Trophoblast cell (in vitro differentiated cells and primary cell): ENCODE results near the gene COPB2.
"Not testable (repeated sequence)": the region's sequence is repeated elsewhere in the genome, so short reads cannot be mapped to it uniquely, and the experiment has no call there.

Experiments
- DNase-seq, 2 donors: peaks; one replicate each; pipeline ENCODE4 v3.0.0-alpha.2; 2016
- H2AFZ ChIP-seq: 2 replicates; pipeline ENCODE4 v1.6.1; 2013; ENCODE audit warnings: low read length, moderate library complexity, mild to moderate bottlenecking; ENCODE audit not compliant: insufficient read depth, poor library complexity
- H2AK5ac ChIP-seq: 2 replicates; pipeline ENCODE4 v1.6.1; 2013; ENCODE audit warnings: mild to moderate bottlenecking, low read length
- H2BK120ac ChIP-seq: 2 replicates; pipeline ENCODE4 v1.6.1; 2013; ENCODE audit warnings: low read length, mild to moderate bottlenecking, moderate library complexity; ENCODE audit not compliant: insufficient read depth, poor library complexity
- H2BK12ac ChIP-seq: 2 replicates; pipeline ENCODE4 v1.6.1; 2013; ENCODE audit warnings: mild to moderate bottlenecking, low read length, moderate library complexity
- H2BK5ac ChIP-seq: 2 replicates; pipeline ENCODE4 v1.6.1; 2013; ENCODE audit warnings: low read length, low read depth, moderate library complexity, mild to moderate bottlenecking; ENCODE audit not compliant: poor library complexity
- H3K14ac ChIP-seq: 2 replicates; pipeline ENCODE4 v1.6.1; 2013; ENCODE audit warnings: mild to moderate bottlenecking, low read length
- H3K18ac ChIP-seq: 2 replicates; pipeline ENCODE4 v1.6.1; 2013; ENCODE audit warnings: mild to moderate bottlenecking, low read length
- H3K23ac ChIP-seq: 2 replicates; pipeline ENCODE4 v1.6.1; 2013; ENCODE audit warnings: low read length
- H3K27ac ChIP-seq: 2 replicates; pipeline ENCODE4 v1.5.1; 2013; ENCODE audit warnings: low read depth, mild to moderate bottlenecking, inconsistent platforms, low read length, moderate library complexity
- H3K27me3 ChIP-seq: 2 replicates; pipeline ENCODE4 v1.6.1; 2013; ENCODE audit warnings: inconsistent platforms, mild to moderate bottlenecking, low read length, moderate library complexity; ENCODE audit not compliant: insufficient read depth
- H3K36me3 ChIP-seq, 2 experiments: 1 replicate in 1 of 2; 2 replicates in 1 of 2; pipeline ENCODE4 v1.6.1; 2013; ENCODE audit warnings: low read length in 2 of 2, mild to moderate bottlenecking in 2 of 2, moderate library complexity in 1 of 2; ENCODE audit not compliant: insufficient read depth in 2 of 2, control insufficient read depth in 1 of 2
- H3K4ac ChIP-seq: 2 replicates; pipeline ENCODE4 v1.6.1; 2013; ENCODE audit warnings: low read depth, mild to moderate bottlenecking, low read length, moderate library complexity
- H3K4me1 ChIP-seq, 2 experiments: 1 replicate in 1 of 2; 2 replicates in 1 of 2; pipeline ENCODE4 v1.6.1; 2013; ENCODE audit warnings: low read length in 2 of 2, mild to moderate bottlenecking in 2 of 2, moderate library complexity in 1 of 2; ENCODE audit not compliant: insufficient read depth in 2 of 2, control insufficient read depth in 1 of 2
- H3K4me2 ChIP-seq: 2 replicates; pipeline ENCODE4 v1.6.1; 2013; ENCODE audit warnings: inconsistent platforms, mild to moderate bottlenecking, low read length, moderate library complexity
- H3K4me3 ChIP-seq: 2 replicates; pipeline ENCODE4 v1.5.1; 2013; ENCODE audit warnings: mild to moderate bottlenecking, low read depth, low read length, inconsistent platforms
- H3K79me1 ChIP-seq: one replicate; pipeline ENCODE4 v1.6.1; 2013; ENCODE audit warnings: low read length
- H3K79me2 ChIP-seq: 2 replicates; pipeline ENCODE4 v1.6.1; 2013; ENCODE audit warnings: low read length, mild to moderate bottlenecking; ENCODE audit not compliant: control insufficient read depth, insufficient read depth, poor library complexity
- H3K9ac ChIP-seq: 2 replicates; pipeline ENCODE4 v1.6.1; 2013; ENCODE audit warnings: mild to moderate bottlenecking, low read length
- H3K9me3 ChIP-seq: 2 replicates; pipeline ENCODE4 v1.6.1; 2013; ENCODE audit warnings: low read depth, mild to moderate bottlenecking, control low read depth, inconsistent platforms, low read length; ENCODE audit not compliant: insufficient read depth
- H4K12ac ChIP-seq: 2 replicates; pipeline ENCODE4 v1.6.1; 2013; ENCODE audit warnings: low read depth, mild to moderate bottlenecking, low read length, moderate library complexity
- H4K8ac ChIP-seq: 2 replicates; pipeline ENCODE4 v1.6.1; 2013; ENCODE audit warnings: low read depth, mild to moderate bottlenecking, low read length, moderate library complexity
- H4K91ac ChIP-seq: one replicate; pipeline ENCODE4 v1.6.1; 2013; ENCODE audit warnings: low read depth, mild to moderate bottlenecking, low read length, moderate library complexity
- WGBS: extraction: QIAGEN DNeasy Blood & Tissue Kit; methylation state at CpG from one replicate; pipeline ENCODE4 v1.1.7; 2013; ENCODE audit warnings: missing lambda C conversion rate; ENCODE audit not compliant: insufficient read length, insufficient coverage; ENCODE audit errors: extremely low coverage; 5-methylcytosine and 5-hydroxymethylcytosine counted together

The COPB2 gene

GRCh38 chr3:139394116-139394515, 4.7 kb upstream of the COPB2 start:
- DNase-seq = no peak
- Histone ChIP-seq H3K27me3 (no peaks in the 10 kb centered on the region), H3K4me3 (no peak overlapping the region), H3K79me2 (peaks cover 5% of the 10 kb centered on the region), H2AFZ (no peak overlapping the region), H3K79me1 (peaks cover 6% of the 10 kb centered on the region), H3K4me1 (no peaks in the 10 kb centered on the region), H3K9ac (no peak overlapping the region), H4K12ac (no peak overlapping the region), H3K9me3 (no peaks in the 10 kb centered on the region), H4K91ac (no peak overlapping the region), H2BK5ac (no peak overlapping the region), H3K4me2 (no peak overlapping the region), H3K27ac (no peak overlapping the region), H2AK5ac (no peak overlapping the region), H3K36me3 (no peaks in the 10 kb centered on the region), H3K14ac (no peak overlapping the region), H2BK120ac (no peak overlapping the region), H3K23ac (no peak overlapping the region), H3K18ac (no peak overlapping the region), H2BK12ac (no peak overlapping the region), H4K8ac (no peak overlapping the region), H3K4ac (no peak overlapping the region)

- peak overlapping the region; percentile 36 for H2AK5ac ChIP-seq
- no CpG with 5 or more reads among the region's 25 CpGs for WGBS
- peak overlapping the region; percentile 54 for H3K14ac ChIP-seq
- DNase-seq = no peak
- peak overlapping the region; percentile 89 for H3K4me3 ChIP-seq
- H3K27ac ChIP-seq = peak overlapping the region; percentile 78
- H3K4me1 ChIP-seq = peaks cover 2% of the 10 kb centered on the region in 2 experiments
- peak overlapping the region; percentile 37 for H2AFZ ChIP-seq
- peaks cover 1 to 3% of the 10 kb centered on the region in 2 experiments for H3K36me3 ChIP-seq
- H4K12ac ChIP-seq = peak overlapping the region; percentile 91
- H3K27me3 ChIP-seq = no peaks in the 10 kb centered on the region
- peaks cover 7% of the 10 kb centered on the region for H3K79me1 ChIP-seq
- peak overlapping the region; percentile 94 for H3K4ac ChIP-seq
- H4K91ac ChIP-seq = peak overlapping the region; percentile 91
- H3K18ac ChIP-seq = peak overlapping the region; percentile 82
- H3K9me3 ChIP-seq = no peaks in the 10 kb centered on the region
- H3K79me2 ChIP-seq = peaks cover 13% of the 10 kb centered on the region
- peak overlapping the region; percentile 74 for H3K4me2 ChIP-seq
- peak overlapping the region; percentile 81 for H2BK5ac ChIP-seq
- no peak overlapping the region for H2BK12ac ChIP-seq
- peak overlapping the region; percentile 91 for H3K9ac ChIP-seq
- no peak overlapping the region for H3K23ac ChIP-seq
- peak overlapping the region; percentile 80 for H2BK120ac ChIP-seq
- peak overlapping the region; percentile 90 for H4K8ac ChIP-seq
Measured at GRCh38 chr3:139388821-139389551, 461 bp downstream of the COPB2 start.

GRCh38 chr3:139388077-139388476, 1.4 kb downstream of the COPB2 start:
- Histone ChIP-seq H2AK5ac (no peak overlapping the region), H3K79me2 (peaks cover 13% of the 10 kb centered on the region), H3K18ac (no peak overlapping the region), H3K9ac (no peak overlapping the region), H3K4ac (peak overlapping the region; percentile 64), H2BK12ac (no peak overlapping the region), H4K8ac (no peak overlapping the region), H3K23ac (no peak overlapping the region), H3K79me1 (peaks cover 7% of the 10 kb centered on the region), H3K9me3 (no peaks in the 10 kb centered on the region), H2AFZ (no peak overlapping the region), H3K4me2 (peak overlapping the region; percentile 49), H3K27ac (no peak overlapping the region), H2BK5ac (no peak overlapping the region), H3K36me3 (peaks cover 3% of the 10 kb centered on the region in 2 experiments), H3K14ac (no peak overlapping the region), H3K4me1 (peaks cover 2% of the 10 kb centered on the region in 2 experiments), H2BK120ac (no peak overlapping the region), H4K12ac (no peak overlapping the region), H3K27me3 (no peaks in the 10 kb centered on the region), H4K91ac (no peak overlapping the region), H3K4me3 (no peak overlapping the region)
- WGBS = no CpG with 5 or more reads among the region's 10 CpGs
- DNase-seq = peak in 1 of 2 donors; percentile 2

GRCh38 chr3:139382291-139382690, 7.2 kb downstream of the COPB2 start:
- H3K27ac ChIP-seq, H3K14ac ChIP-seq, H3K18ac ChIP-seq, H3K27me3 ChIP-seq, H3K4me2 ChIP-seq, H3K9ac ChIP-seq, H3K79me2 ChIP-seq, DNase-seq, H4K12ac ChIP-seq, H2AFZ ChIP-seq, H4K91ac ChIP-seq, H2BK120ac ChIP-seq, H2AK5ac ChIP-seq, H3K79me1 ChIP-seq, H3K9me3 ChIP-seq, H2BK12ac ChIP-seq, H3K23ac ChIP-seq, H3K4me3 ChIP-seq, H2BK5ac ChIP-seq, H4K8ac ChIP-seq, H3K4me1 ChIP-seq: not testable (repeated sequence)
- H3K4ac ChIP-seq = peak overlapping the region; percentile 69
- H3K36me3 ChIP-seq = peaks cover 8 to 21% of the 10 kb centered on the region in 2 experiments
- WGBS = no CpG with 5 or more reads among the region's 2 CpGs
